ENCODE results near the gene RELL1. TPM values are rescaled to one million over a fixed set of nuclear protein-coding genes. Genes with fewer than 3 reads are reported as not detected.

RELL1 gene
- total RNA-seq, 1 donor from 2014 or later = 213 TPM

DNA sequence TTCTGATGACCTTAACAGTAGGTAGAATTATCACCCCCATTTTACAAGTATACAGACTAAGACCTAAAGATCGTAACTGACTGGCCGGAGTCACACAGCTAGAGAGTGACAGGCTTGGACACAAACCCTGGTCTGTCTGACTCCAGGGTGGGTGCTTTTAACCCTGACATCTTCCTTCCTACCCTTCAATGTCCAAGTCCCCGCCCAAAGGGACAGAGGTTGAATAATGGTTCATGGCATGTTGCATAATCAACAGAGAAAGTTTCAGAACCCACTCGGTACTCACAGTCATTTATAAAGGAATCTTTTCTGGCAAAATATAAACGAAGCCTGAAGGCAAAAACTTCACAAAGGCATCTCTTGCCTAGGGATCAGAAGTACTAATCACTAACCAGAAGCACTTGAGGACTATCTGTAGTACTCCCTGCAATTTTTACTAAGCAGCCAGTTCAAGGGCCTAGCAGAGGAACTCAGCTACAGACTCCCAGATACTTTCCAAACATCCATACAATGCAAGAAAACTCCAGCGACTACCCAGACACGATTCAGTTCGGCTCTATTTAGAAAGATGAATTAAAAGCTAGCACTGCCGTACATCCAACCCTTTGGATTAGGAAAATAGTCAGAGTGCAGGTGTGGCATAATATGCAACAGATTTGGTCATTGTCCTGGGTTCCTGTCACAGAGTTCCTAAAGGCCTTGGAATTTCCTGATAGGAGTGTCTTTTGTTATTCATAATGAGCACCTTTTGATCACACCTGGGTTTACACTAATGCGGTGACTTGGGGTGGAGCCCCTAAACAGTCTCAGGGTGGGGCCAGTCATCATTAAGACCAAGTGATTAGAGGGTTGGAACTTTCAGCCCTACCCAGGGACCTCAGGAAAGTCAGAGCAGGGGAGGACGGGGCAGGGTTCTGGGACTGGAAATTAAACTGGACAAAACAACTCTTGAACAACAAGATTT lies 44.0 kb downstream of the RELL1 start:
- DNase-seq (ENCODE audit: extremely low read depth, low read depth, low spot score) = no peak

DNA sequence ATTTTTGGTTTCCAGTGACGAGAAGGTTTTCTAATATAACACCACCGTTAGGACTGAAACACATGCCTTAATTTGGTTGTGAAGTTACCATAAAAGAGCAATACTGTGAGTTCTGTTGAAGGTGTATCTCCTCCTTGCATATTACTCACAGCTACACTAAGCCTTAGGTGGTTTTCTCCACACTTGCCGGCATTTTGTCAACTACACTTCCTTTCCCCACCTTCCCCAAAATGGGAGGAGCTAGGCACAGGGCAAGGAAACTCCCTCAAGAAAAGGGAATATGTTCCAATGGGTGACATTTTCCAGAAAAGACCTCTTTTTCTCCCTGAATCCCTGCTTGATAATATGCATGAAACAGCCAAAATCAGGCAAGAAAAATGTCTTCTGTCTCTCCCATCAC lies 44.8 kb downstream of the RELL1 start:
- DNase-seq (ENCODE audit: extremely low read depth, low read depth, low spot score) = no peak

DNA sequence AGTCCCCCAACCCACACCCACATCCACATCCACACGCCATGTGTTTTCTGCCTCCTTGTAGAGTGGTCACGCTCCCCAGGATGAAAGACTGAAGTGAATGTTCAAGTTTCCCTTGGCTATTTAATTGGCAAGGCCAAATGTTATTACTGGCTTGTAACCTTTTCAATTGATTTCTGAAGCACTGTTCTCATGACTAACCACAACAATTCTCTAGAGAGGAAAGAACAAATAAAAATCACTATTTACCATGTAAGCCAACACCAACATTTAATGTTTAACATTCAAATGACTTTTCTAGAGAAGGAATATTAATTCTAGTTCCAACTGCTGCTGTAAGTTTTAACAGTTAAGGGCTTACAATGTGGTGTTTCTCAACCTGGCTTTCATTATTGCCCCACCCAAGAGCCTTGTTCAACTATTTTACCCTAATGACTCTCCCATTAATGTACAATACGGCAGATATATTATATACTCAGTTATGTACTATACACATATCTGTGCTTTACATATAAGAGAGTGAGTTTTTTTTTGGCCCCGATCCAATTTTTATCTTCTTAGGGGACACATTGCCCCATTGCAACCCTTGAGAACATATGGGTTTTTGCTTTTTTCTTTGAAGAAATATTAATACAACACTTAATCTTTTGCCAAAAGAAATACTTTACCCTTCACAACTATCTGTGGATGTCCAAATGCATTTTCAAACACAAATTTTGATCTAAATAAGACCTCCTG lies 46.5 kb downstream of the RELL1 start:
- no peak for DNase-seq (ENCODE audit: extremely low read depth, low read depth, low spot score)

DNA sequence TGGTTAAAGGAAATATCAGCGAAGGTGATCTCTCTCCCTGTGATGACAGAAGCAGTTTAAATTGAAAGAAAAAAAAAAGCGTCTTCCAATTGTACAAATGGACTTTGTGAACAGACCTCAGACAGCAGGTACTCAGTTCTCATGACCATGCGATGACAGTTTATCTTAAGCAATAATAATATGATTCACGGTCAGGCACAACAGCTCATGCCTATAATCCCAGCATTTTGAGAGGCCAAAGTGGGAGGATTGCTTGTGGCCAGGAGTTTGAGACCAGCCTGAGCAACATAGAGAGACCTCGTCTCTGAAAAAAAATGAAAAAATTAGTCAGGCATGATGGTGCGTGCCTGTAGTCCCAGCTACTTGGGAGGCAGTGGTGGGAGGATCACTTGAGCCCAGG lies 51.0 kb downstream of the RELL1 start:
- no peak for DNase-seq (ENCODE audit: extremely low read depth, low read depth, low spot score)

DNA sequence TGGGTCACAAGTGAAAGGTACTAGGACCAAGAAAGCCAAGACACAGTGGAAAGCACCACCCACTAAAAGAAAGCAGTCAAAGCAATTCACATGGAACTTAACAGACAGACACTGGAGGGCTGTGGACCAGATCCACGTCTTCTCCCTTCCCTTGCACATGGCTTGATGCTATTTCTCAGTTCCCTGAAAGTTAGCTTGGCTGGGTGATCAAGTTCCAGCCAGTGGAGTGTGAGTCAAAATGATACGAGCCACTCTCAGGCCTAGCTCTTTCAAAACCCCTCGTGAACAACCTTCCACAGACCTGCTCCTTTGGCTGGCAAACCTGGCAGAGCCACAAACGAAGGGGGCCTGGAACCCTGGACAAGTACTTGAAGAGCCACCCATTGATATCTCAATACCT lies 52.0 kb downstream of the RELL1 start:
- DNase-seq (ENCODE audit: extremely low read depth, low read depth, low spot score) = no peak

DNA sequence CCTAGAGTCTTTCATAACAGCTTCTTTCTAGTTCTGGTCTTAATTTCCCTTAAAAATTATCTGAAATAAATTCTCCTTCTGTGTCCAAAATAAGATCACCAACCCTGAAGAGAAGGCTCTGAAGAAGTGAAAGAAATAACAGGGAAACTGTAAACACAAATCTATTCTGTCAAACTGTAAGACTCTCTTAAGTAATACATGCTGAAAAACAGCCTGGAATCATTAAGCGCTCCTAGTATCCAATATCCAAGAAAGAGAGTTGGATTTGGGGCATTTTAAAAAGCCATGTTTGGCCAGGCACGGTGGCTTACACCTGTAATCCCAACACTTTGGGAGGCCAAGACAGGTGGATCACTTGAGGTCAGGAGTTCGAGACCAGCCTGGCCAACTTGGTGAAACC lies 53.3 kb downstream of the RELL1 start:
- no peak for DNase-seq (ENCODE audit: extremely low read depth, low read depth, low spot score)

DNA sequence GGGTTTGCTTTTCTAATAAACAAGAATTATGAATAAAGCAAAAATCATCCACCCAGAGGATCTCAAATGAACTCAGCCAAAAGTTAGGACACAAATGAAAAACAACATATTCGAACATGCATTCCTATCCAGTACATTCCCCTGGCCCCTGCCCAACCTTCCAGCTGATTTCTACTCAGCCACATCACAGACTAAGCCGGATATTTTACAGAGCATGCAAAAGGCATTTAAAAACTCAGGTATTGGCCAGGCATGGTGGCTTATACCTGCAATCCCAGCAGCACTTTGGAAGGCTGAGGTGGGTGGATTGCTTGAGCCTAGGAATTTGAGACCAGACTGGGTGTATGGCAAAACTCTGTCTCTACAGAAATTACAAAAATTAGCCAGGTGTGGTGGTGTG lies 54.6 kb downstream of the RELL1 start:
- DNase-seq (ENCODE audit: extremely low read depth, low read depth, low spot score) = no peak

DNA sequence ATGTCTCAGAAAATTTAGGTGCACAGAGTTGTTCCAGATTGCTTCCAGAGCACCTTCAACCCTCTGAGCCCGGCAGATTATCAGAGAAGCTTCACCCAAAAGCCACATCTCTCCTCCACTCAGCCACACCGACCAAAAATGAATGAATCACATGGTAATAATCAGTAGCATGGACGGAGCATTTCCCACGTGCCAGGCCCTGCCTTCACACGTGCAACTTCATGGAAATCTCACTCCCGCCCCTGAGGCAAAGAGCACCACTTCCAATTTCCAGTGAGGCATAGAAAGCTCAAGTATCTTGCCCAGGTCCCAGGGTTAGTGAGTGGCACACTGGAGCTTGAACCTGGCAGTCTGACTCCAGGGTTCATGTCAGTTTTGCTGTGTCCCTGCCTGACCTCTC lies 56.5 kb downstream of the RELL1 start:
- DNase-seq (ENCODE audit: extremely low read depth, low read depth, low spot score) = no peak

DNA sequence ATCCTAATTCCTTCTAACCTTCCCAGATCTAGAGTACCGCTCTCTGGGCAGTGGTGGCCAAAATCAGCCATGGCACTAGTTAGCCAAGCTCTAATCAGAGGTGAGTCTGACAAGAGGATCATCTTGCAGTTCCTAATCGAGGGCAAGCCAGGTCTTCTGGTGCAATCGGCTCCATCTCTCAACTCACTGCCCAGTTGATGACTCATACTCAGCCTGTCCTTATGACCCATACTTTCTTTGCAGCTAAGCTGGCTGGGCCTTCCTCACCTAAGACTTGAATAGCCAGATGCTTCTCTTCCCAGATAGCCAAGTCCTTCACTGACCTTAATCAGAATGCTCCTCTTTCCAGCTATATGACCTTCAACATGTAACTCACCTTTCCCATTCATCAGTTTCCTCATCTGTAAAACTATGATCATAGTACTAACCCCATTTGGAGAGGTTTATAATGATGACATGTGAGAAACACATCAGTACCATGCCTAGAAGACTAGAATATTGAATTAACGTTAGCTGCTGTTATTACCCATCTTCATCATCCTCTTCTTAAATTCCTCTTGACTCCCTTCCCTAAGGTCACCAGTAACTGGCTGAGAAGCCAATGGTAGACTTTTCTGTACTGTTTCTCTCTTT lies 57.1 kb downstream of the RELL1 start:
- DNase-seq (ENCODE audit: extremely low read depth, low read depth, low spot score) = no peak

DNA sequence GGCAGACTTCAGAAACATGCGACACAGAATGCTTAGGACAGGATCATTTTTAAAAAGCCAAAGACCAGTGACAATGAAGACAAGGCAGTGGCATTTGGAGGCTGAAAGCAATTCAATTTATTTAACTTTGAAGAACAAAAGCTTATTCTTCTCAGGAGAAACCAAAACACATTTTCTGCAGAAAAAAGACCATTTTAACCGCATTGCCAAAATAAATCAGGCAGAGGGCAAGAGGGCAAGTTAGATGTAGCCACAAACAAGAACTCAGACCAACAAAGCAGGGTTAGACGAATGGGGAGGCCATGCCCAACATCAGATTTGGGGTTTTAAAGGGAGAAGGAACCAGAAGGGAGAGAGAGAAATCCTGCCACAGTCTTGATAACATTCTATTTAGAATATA lies 58.9 kb downstream of the RELL1 start:
- no peak for DNase-seq (ENCODE audit: extremely low read depth, low read depth, low spot score)

DNA sequence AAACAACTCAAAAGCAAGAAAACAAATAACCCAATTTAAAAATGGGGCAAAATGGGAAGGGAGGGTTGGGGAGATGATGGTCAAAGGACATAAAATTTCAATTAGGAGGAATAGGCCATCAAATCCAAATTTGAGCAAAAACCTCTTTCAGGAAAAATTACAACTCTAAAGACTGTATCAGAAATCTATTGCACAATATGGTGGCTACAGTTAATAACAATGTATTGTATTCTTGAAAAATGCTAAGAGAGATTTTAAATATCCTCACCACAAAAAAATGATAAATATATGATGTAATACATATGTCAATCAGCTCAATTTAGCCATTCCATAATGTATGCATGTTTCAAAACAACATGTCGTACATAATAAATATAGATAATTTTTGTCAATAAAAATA lies 60.7 kb downstream of the RELL1 start:
- no peak for DNase-seq (ENCODE audit: extremely low read depth, low read depth, low spot score)

DNA sequence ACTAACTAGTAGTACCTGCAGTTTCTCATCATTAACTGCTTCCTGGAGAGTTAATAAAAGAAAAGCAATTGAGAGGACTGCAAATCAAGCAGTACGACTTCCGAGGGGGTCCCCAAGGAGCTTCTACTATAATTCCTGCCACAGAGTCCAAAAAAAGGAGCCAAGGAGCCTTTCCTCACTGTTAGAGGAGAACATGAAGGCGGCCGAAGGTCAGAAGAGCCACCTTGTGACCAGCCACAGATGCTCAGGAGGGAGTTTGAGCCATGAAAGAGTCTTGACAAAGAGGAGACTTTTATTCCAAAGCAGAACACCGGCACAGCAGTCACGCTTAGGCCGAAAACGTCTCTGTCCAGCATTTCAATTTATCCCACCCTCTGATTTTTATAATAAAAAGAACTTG lies 62.2 kb downstream of the RELL1 start:
- no peak for DNase-seq (ENCODE audit: extremely low read depth, low read depth, low spot score)

DNA sequence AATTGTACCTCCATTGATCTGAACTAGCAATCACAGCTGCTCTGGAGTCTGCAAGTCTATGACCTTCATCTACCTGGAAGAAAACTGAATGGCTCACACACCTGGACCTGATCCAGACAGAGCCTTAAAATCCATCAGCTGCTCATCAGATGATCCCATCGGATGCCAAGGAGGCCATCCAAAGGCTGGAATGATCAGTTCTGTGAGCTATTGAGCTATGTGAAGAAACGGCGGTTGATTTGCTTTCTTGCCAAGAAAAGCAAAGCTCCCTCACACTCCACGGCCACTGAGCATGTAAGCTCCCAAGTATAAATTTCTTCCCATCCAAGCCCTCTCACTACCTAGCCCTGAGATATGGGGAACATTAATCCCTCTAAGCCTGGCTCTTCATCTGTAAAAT lies 63.1 kb downstream of the RELL1 start:
- DNase-seq (ENCODE audit: extremely low read depth, low read depth, low spot score) = no peak

DNA sequence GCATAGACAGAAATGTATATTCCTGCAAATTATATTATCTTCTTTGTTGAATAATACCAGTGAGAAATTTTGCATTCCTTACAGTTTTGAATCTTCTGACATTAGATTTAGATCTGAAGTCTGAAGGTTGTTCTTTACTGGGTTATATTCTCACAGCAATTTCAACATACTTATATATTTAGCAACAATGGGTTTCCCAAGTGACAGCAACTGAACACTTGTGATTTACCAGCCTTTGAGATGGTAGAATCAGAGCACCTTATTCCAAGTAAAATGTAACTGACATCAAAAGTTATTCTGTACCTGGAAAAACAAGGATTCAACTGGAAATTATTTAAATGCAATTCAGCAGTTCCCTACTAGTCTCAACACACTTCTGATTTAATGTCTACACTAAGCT lies 66.0 kb downstream of the RELL1 start:
- DNase-seq (ENCODE audit: extremely low read depth, low read depth, low spot score) = no peak

DNA sequence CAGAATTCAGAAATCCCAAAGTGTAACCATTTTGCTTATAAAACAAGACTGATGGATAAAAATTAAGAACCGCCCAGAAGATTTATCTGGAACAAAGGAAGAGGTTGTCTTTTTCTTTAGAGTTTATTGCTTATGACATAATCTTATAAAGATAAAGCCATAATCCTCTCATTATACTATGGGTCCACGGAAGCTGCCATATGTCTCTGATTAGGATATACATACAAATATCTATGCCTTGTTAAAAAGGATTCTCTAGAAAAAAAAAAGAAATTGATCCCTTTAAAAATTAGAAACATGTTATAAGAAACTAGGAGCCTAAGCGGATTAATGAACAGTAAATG lies 70.5 kb downstream of the RELL1 start:
- DNase-seq (ENCODE audit: extremely low read depth, low read depth, low spot score) = no peak

DNA sequence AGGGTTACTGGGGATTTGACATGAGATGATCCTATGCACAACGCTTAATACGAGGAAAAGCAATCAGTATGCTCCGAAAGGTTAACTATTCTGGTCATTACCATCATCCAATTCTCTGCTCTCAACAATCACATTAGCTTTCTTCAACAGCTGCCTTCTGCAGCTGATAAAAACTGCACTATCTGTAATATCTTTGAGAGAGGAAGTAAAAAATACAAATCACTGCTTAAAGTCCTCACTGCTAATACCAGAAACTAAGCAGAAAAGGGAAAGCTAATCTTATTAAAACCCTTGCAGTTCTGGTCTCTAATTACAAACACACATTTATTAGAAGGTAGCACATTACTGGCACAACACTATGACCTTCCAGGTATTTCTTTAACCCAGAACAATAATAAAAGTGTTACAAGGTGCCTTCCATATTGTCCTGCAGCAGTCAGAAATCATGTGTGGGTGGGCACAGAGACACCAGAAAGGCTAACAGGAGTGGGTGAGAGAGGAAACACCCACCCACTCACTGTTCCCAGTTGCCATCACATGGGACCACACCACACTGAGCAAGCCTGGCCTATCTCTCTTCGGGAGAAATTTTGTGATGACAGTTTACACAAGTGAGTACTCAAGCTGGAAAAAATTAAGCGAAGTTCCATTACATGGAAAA lies 71.0 kb downstream of the RELL1 start:
- DNase-seq (ENCODE audit: extremely low read depth, low read depth, low spot score) = no peak

DNA sequence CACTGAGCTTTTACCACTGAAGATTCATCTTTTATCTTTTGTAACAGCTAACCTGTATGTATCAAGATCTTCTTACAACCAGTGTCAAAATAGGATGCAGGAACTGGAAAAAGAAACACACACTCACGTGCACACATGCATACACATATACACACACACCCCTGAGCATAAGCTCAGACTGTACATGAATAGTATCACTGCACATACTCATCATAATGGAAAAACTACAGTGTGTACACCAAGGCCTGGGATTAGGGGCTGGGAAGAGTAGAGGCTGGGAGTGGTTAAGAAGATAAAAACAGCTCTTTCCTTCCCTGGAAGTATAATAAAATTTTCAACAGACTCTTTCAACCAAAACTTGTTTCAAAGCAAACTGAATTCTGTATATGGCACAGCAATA lies 73.4 kb downstream of the RELL1 start:
- no peak for DNase-seq (ENCODE audit: extremely low read depth, low read depth, low spot score)

DNA sequence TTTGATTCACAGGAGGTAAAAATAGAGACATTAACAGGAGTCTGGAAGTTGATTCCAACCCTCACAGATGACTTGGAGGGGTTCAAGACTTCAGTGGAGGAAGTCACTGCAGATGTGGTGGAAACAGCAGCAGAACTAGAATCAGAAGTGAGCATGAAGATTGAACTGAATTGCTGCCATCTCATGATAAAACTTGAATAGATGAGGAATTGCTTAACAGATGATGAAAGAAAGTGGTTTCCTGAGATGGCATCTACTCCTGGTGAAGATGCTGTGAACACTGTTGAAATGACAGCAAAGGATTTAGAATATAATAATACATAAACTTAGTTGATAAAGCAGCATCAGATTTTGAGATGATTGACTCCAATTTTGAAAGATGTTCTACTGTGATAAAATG lies 76.5 kb downstream of the RELL1 start:
- no peak for DNase-seq (ENCODE audit: extremely low read depth, low read depth, low spot score)

DNA sequence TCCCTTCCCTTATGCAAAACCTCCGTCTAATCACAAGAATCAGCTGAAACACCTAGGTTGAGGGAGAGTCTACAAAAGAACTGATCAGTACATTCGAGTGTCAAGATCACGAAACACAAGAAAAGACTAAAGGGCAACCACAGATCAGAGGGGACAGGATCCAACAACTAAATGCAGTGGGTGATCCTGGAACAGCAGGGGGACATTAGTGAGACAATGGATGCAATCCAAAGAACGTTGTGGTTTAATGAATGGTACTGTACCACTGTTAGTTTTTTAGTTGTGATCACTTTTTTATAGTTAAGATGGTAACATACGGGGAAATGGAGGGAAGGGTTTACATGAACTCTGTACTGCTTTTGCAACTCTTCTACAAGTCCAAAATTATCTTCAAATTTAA lies 79.2 kb downstream of the RELL1 start:
- DNase-seq (ENCODE audit: extremely low read depth, low read depth, low spot score) = no peak

DNA sequence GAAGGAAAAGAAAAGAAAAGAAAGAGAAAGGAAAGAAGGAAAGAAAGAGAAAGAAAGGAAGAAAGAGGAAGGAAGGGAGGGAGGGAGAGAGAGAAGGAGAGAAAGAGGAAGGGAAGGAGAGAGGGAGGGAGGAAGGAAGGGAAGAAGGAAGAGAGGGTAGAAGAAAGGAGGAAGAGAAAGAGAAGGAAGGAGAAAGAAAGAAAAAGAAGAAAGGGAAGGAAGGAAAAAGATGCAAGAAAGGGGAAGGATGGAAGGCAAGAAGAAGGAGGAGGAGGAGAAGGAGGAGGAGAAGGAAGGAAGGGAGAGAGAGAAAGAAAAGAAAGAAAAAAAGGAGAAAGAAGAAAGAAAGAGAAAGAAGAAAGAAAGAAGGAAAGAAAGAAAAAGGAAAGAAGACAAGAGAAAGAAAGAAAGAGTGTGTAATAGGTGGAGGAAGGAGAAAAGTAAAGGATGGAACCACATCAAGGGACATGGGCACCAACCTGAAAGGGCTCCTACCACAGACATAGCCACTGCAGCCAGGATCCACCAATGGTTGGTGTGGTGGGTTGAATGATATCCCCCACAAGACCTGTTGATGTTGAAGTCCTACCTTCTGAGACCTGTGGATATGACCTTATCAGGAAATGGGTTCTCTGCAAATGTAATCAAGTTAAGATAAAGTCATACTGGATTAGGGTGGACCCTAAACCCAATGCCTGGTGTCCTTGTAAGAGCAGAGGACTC lies 80.2 kb downstream of the RELL1 start:
- no peak for DNase-seq (ENCODE audit: extremely low read depth, low read depth, low spot score)

DNA sequence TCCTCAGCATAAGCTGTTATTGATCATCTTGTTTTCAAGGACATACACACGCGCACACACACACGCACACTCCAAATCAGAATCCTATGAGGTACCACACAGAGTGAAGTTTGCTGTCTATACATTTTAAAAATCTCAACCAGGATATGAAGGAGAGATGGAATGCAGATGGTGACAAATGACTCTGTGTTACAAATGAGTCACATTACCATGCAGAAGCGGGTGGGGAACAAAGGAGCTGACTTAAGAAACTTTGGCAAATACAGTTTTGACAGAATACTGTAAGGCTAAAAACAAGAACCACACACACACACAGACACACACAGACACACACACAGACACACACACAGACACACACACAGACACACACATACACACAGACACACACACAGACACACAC lies 81.7 kb downstream of the RELL1 start:
- DNase-seq (ENCODE audit: extremely low read depth, low read depth, low spot score) = no peak
